HG02852 (cell line): ENCODE measurements around the gene MALRD1.
A peak's percentile ranks its signal among the peaks of the same experiment; 100 is the strongest.

ENCODE experiments used
- ATAC-seq: cut with Tn5 transposase; IDR thresholded peaks from one replicate; pipeline ENCODE4 v1.9.1; 2021; ENCODE audit warnings: mild to moderate bottlenecking, moderate library complexity; ENCODE audit not compliant: unreplicated experiment

MALRD1 gene

GRCh38 chr10:19332304-19332703, 283.7 kb downstream of the MALRD1 start:
- no peak for ATAC-seq

GRCh38 chr10:19333631-19334030, 285.0 kb downstream of the MALRD1 start:
- ATAC-seq = no peak

- ATAC-seq = no peak
Measured at GRCh38 chr10:19347621-19348020, 299.0 kb downstream of the MALRD1 start.

GRCh38 chr10:19367176-19367575, 318.6 kb downstream of the MALRD1 start:
- ATAC-seq = no peak

- ATAC-seq = no peak
Measured at GRCh38 chr10:19373988-19374387, 325.4 kb downstream of the MALRD1 start.

GRCh38 chr10:19385846-19386450, 337.3 kb downstream of the MALRD1 start:
- ATAC-seq = no peak

- no peak for ATAC-seq
Measured at GRCh38 chr10:19408924-19409323, 360.3 kb downstream of the MALRD1 start.

- ATAC-seq = no peak
Measured at GRCh38 chr10:19411119-19411518, 362.5 kb downstream of the MALRD1 start.

GRCh38 chr10:19412531-19412930, 363.9 kb downstream of the MALRD1 start:
- ATAC-seq = no peak

GRCh38 chr10:19416164-19416563, 367.6 kb downstream of the MALRD1 start:
- no peak for ATAC-seq

GRCh38 chr10:19417740-19418139, 369.1 kb downstream of the MALRD1 start:
- ATAC-seq = no peak

- no peak for ATAC-seq
Measured at GRCh38 chr10:19421674-19422073, 373.1 kb downstream of the MALRD1 start.

GRCh38 chr10:19426034-19426433, 377.4 kb downstream of the MALRD1 start:
- ATAC-seq = no peak

- ATAC-seq = no peak
Measured at GRCh38 chr10:19431622-19432351, 383.2 kb downstream of the MALRD1 start.

- peak; percentile 75 for ATAC-seq
Measured at GRCh38 chr10:19449860-19450259, 401.3 kb downstream of the MALRD1 start.

GRCh38 chr10:19451356-19451755, 402.8 kb downstream of the MALRD1 start:
- no peak for ATAC-seq

GRCh38 chr10:19451937-19452336, 403.3 kb downstream of the MALRD1 start:
- ATAC-seq = no peak

GRCh38 chr10:19453967-19454366, 405.4 kb downstream of the MALRD1 start:
- ATAC-seq = no peak

GRCh38 chr10:19461588-19461987, 413.0 kb downstream of the MALRD1 start:
- no peak for ATAC-seq

- no peak for ATAC-seq
Measured at GRCh38 chr10:19466709-19467108, 418.1 kb downstream of the MALRD1 start.

- no peak for ATAC-seq
Measured at GRCh38 chr10:19468413-19468812, 419.8 kb downstream of the MALRD1 start.

GRCh38 chr10:19469521-19469920, 420.9 kb downstream of the MALRD1 start:
- no peak for ATAC-seq

GRCh38 chr10:19479854-19480253, 431.3 kb downstream of the MALRD1 start:
- no peak for ATAC-seq
